HepG2 (cell line): ENCODE measurements around the gene CFAP206. TPM values are rescaled to one million over a fixed set of nuclear protein-coding genes. Genes with fewer than 3 reads are reported as not detected.

Source experiments
- ATAC-seq: fragments of 200-7000 bp; cut with Tn5 transposase; 3 replicates; pipeline ENCODE4 v1.9.1; 2020; ENCODE audit warnings: mild to moderate bottlenecking, moderate library complexity
- BruUV-seq: library from RNA; stranded (reverse); fragments of 400-500 nt; replicated peaks from 2 replicates; lab custom pipeline; 2021; lab: Mats Ljungman, UMichigan
- CTCF ChIA-PET: fragments of 300-600 bp; formaldehyde crosslinking; extraction: SDS; loops from one replicate; lab custom pipeline; 2021; ENCODE audit warnings: low total read pairs, inconsistent platforms, low intra/inter-chr PET ratio; lab: Yijun Ruan, JAX
- POLR2A ChIA-PET: fragments of 350-600 bp; sonication (Branson Sonifier 250); formaldehyde crosslinking; loops from one replicate; lab custom pipeline; 2020; ENCODE audit warnings: antibody characterized with exemption, inconsistent platforms; lab: Yijun Ruan, JAX
- DNase-seq: peaks from one replicate; pipeline ENCODE4 v3.0.0-alpha.2; 2015; ENCODE audit warnings: low spot score
- FAIRE-seq: peaks from 3 replicates; lab custom pipeline; 2011; peaks lifted over from hg19 to GRCh38; lab: Jason Lieb, UNC
- H2AFZ ChIP-seq: one replicate; pipeline ENCODE4 v1.6.1; 2011; ENCODE audit warnings: low read length, inconsistent platforms
- H3K27ac ChIP-seq: fragments of 300-600 bp; 3 replicates; pipeline ENCODE4 v1.8.0; 2011; ENCODE audit warnings: mixed run types, mild to moderate bottlenecking, mixed read lengths, low read length, inconsistent platforms; ENCODE audit not compliant: insufficient read depth; ENCODE audit errors: extremely low read length
- H3K27me3 ChIP-seq, 2 experiments: fragments of 200-600 bp in 1 of 2; 2 replicates in 1 of 2; 3 replicates in 1 of 2; pipeline versions ENCODE4 v1.6.0 to v1.8.0; 2011; ENCODE audit warnings: low read length in 2 of 2, mild to moderate bottlenecking in 2 of 2, moderate library complexity in 2 of 2, inconsistent platforms in 1 of 2; ENCODE audit not compliant: insufficient read depth in 2 of 2, control insufficient read depth in 1 of 2
- H3K36me3 ChIP-seq, 2 experiments: fragments of 200-600 bp in 1 of 2; replicated peaks in 1 of 2; 2 replicates in 1 of 2; 3 replicates in 1 of 2; pipeline versions ENCODE4 v1.5.1 to v1.8.0; 2011; ENCODE audit warnings: low read length in 2 of 2, inconsistent platforms in 1 of 2; ENCODE audit not compliant: insufficient read depth in 2 of 2, control insufficient read depth in 1 of 2
- H3K4me1 ChIP-seq: 2 replicates; pipeline ENCODE4 v1.5.1; 2012; ENCODE audit warnings: low read length, inconsistent platforms; ENCODE audit not compliant: insufficient read depth
- H3K4me2 ChIP-seq: 2 replicates; pipeline ENCODE4 v1.6.0; 2011; ENCODE audit warnings: low read depth, low read length, inconsistent platforms
- H3K4me3 ChIP-seq, 3 experiments: fragments of 200-600 bp in 1 of 3; sonication (generic), shearing (Covaris generic) in 1 of 3; replicated peaks in 1 of 3; 2 replicates each; pipeline ENCODE4 v1.5.1; 2011 to 2016; ENCODE audit warnings: low read length in 3 of 3, inconsistent platforms in 2 of 3, low read depth in 2 of 3, mild to moderate bottlenecking in 2 of 3, control low read depth in 1 of 3, mixed read lengths in 1 of 3; ENCODE audit not compliant: insufficient read depth in 1 of 3
- H3K79me2 ChIP-seq: one replicate; pipeline ENCODE4 v1.6.1; 2011; ENCODE audit warnings: low read length, inconsistent platforms; ENCODE audit not compliant: insufficient read depth
- H3K9ac ChIP-seq: 2 replicates; pipeline ENCODE4 v1.6.0; 2011; ENCODE audit warnings: mild to moderate bottlenecking, low read depth, low read length, inconsistent platforms; ENCODE audit not compliant: insufficient read depth
- H3K9me3 ChIP-seq: 2 replicates; pipeline ENCODE4 v1.5.1; 2012; ENCODE audit warnings: mild to moderate bottlenecking, low read length
- H4K20me1 ChIP-seq: 2 replicates; pipeline ENCODE4 v1.6.0; 2011; ENCODE audit warnings: inconsistent platforms, mild to moderate bottlenecking, low read length, moderate library complexity; ENCODE audit not compliant: insufficient read depth
- ZBTB21 ChIP-seq: sonication (generic); formaldehyde crosslinking; IDR thresholded peaks from 2 replicates; pipeline ENCODE4 v1.4.0; 2020; ENCODE audit warnings: missing genetic modification reagents
- WGBS: methylation state at CpG from one replicate; pipeline ENCODE4 v1.1.6; 2017; ENCODE audit warnings: low lambda C conversion rate; 5-methylcytosine and 5-hydroxymethylcytosine counted together
- in situ Hi-C: cut with HindIII; loops from 2 replicates; pipeline ENCODE4 v1.10.0; 2017; ENCODE audit warnings: low pct_unique_long_range_greater_than_20kb; ENCODE audit not compliant: extremely low pct_ligation_motif_present
- intact Hi-C: fragments of 100-400 bp; cut with micrococcal nuclease; formaldehyde crosslinking; loops from one replicate; pipeline ENCODE4 v1.10.0; 2022; ENCODE audit not compliant: unreplicated experiment
- polyA plus RNA-seq, 8 experiments: library from polyadenylated mRNA; depleted of rRNA in 3 of 8; stranded (reverse) in 7 of 8; unstranded in 1 of 8; fragments of >200 nt; fragmentation: Illumina TruSeq in 4 of 8; extraction: Trizol in 4 of 8; gene quantifications; 2 replicates each; pipeline versions ENCODE4 v1.2.1 to v1.2.3, GENCODE V29; 2011 to 2016; ENCODE audit warnings: low read depth in 4 of 8, missing spikeins in 1 of 8, mixed read lengths in 1 of 8; ENCODE audit not compliant: insufficient read depth in 1 of 8
- small RNA-seq, 3 experiments: library from RNA; depleted of rRNA; stranded (forward); fragments of <200 nt; gene quantifications; one replicate each; pipeline ENCODE3, GENCODE V24; 2012; ENCODE audit warnings: low read depth in 2 of 3, low replicate concordance in 1 of 3; ENCODE audit not compliant: insufficient read length in 3 of 3, insufficient read depth in 2 of 3
- total RNA-seq, 5 experiments: library from RNA; depleted of rRNA; stranded (reverse); fragments of >200 nt; fragmentation: Illumina TruSeq; extraction: Trizol; gene quantifications; 2 replicates each; pipeline ENCODE4 v1.2.3, GENCODE V29; 2016; ENCODE audit warnings: low read depth in 1 of 5
- TF ChIP-seq, protein P1 (sequence below): fragments of 450-650 bp; IDR thresholded peaks from 2 replicates; pipeline ENCODE4 v1.6.1; 2016

CFAP206 gene
- total and polyA plus RNA-seq, 2 of the 13 experiments (the other 11 are each of a cell fraction or from before 2014, with no cell fraction given), result not detected

DNA sequence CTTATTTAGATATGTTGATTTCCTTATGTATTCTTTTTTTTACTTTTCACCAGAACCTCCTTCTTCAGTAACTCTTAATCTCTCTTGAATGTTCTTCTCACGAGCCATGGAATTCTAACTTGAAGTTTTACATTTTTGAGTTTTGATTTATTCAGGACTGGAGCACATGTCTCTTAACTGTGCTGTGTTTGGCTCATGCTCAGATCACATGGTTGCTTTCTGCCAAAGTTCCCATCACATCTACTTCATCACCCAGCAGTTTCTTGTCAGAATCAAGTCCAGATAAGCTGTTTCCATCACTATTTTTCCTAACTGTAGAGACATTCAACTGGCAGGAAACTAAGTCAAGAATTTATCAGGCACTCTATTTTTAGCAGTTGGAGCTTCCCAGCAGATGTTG is 96.7 kb downstream of the CFAP206 start:
- DNase-seq (no peak), ATAC-seq (no peak), FAIRE-seq (no peak)
- H3K4me2 ChIP-seq, result no peak overlapping the region
- peaks cover 19% of the 10 kb centered on the region for H3K4me1 ChIP-seq
- CTCF ChIA-PET, result no interaction called here
- H2AFZ ChIP-seq, result no peak overlapping the region
- H3K4me3 ChIP-seq, result no peak overlapping the region
- no peak overlapping the region for H3K27ac ChIP-seq
- H4K20me1 ChIP-seq, result no peaks in the 10 kb centered on the region
- no peaks in the 10 kb centered on the region for H3K79me2 ChIP-seq
- in situ Hi-C loops, result no loop called here
- H3K9ac ChIP-seq, result no peak overlapping the region
- WGBS, result 97% methylated on average over 1 of the region's 1 CpG
- H3K9me3 ChIP-seq, result no peaks in the 10 kb centered on the region
- no peaks in the 10 kb centered on the region for H3K27me3 ChIP-seq
- TF ChIP-seq, protein P1, sequence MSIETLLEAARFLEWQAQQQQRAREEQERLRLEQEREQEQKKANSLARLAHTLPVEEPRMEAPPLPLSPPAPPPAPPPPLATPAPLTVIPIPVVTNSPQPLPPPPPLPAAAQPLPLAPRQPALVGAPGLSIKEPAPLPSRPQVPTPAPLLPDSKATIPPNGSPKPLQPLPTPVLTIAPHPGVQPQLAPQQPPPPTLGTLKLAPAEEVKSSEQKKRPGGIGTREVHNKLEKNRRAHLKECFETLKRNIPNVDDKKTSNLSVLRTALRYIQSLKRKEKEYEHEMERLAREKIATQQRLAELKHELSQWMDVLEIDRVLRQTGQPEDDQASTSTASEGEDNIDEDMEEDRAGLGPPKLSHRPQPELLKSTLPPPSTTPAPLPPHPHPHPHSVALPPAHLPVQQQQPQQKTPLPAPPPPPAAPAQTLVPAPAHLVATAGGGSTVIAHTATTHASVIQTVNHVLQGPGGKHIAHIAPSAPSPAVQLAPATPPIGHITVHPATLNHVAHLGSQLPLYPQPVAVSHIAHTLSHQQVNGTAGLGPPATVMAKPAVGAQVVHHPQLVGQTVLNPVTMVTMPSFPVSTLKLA, result peak; percentile 89
- no peak for TF ChIP-seq ZBTB21 (CRISPR knock-in tag)
- TF ChIP-seq, all 625 proteins: peak for 1
- POLR2A ChIA-PET, result no interaction called here
- BruUV-seq, result no TSS peak
- peaks cover 0 to 25% of the 10 kb centered on the region in 2 experiments; a peak in 4 of 5 replicates for H3K36me3 ChIP-seq
- intact Hi-C loops, result no loop called here

Small RNAs within 50 kb of the gene (small RNA-seq; reads per million reads assigned to genes)
- gene AL049697.2 (0 reads per million in 3 experiments), gene RNU6-444P (0 reads per million in 3 experiments)

Other genes with a start within 250 kb of the CFAP206 start
- 10.0 and 12.2 TPM in 2 replicates for gene SMIM8, start 85.4 kb upstream of the CFAP206 start, total RNA-seq (2016; rRNA removed; fragmentation: Illumina TruSeq; extraction: Trizol)
- gene SMIM8, start 85.4 kb upstream of the CFAP206 start, polyA plus RNA-seq (2011; rRNA removed), result 3.9 and 4.8 TPM in 2 replicates
- not detected in 2 replicates for gene GJB7, start 78.7 kb upstream of the CFAP206 start, total RNA-seq (2016; rRNA removed; fragmentation: Illumina TruSeq; extraction: Trizol)
- not detected in 2 replicates for gene GJB7, start 78.7 kb upstream of the CFAP206 start, polyA plus RNA-seq (2011; rRNA removed)
- 0.79 and 1.8 TPM in 2 replicates for gene C6orf163, start 63.2 kb upstream of the CFAP206 start, total RNA-seq (2016; rRNA removed; fragmentation: Illumina TruSeq; extraction: Trizol)
- 0.62 and 1.0 TPM in 2 replicates for gene C6orf163, start 63.2 kb upstream of the CFAP206 start, polyA plus RNA-seq (2011; rRNA removed)
- 15.6 and 24.8 TPM in 2 replicates for gene SLC35A1, start 65.0 kb downstream of the CFAP206 start, total RNA-seq (2016; rRNA removed; fragmentation: Illumina TruSeq; extraction: Trizol)
- gene SLC35A1, start 65.0 kb downstream of the CFAP206 start, polyA plus RNA-seq (2011; rRNA removed), result 20.4 and 25.1 TPM in 2 replicates
- 80.1 and 103 TPM in 2 replicates for gene RARS2, start 182.0 kb downstream of the CFAP206 start, total RNA-seq (2016; rRNA removed; fragmentation: Illumina TruSeq; extraction: Trizol)
- gene RARS2, start 182.0 kb downstream of the CFAP206 start, polyA plus RNA-seq (2011; rRNA removed), result 19.6 and 23.4 TPM in 2 replicates
- gene ORC3, start 182.2 kb downstream of the CFAP206 start, total RNA-seq (2016; rRNA removed; fragmentation: Illumina TruSeq; extraction: Trizol), result 43.5 and 56.0 TPM in 2 replicates
- gene ORC3, start 182.2 kb downstream of the CFAP206 start, polyA plus RNA-seq (2011; rRNA removed), result 14.4 and 21.8 TPM in 2 replicates